Measurements from ENCODE around the gene FKBP1A. TPM values are rescaled to one million over a fixed set of nuclear protein-coding genes. Genes with fewer than 3 reads are reported as not detected.

Gene FKBP1A
- total RNA-seq, 1 experiment from 2014 or later, result 209 TPM

- intact Hi-C loops (cut with micrococcal nuclease), result no loop called here
- Mint-ChIP-seq H3K9me3 (ENCODE audit: unreplicated experiment) (peaks cover 15% of the 10 kb centered on the region), H3K36me3 (ENCODE audit: insufficient read depth, unreplicated experiment) (no peaks in the 10 kb centered on the region), H3K4me3 (ENCODE audit: unreplicated experiment) (no peak overlapping the region), H3K27ac (ENCODE audit: low read depth, unreplicated experiment) (no peak overlapping the region), H3K4me1 (ENCODE audit: insufficient read depth, unreplicated experiment) (peaks cover 17% of the 10 kb centered on the region), H3K27me3 (ENCODE audit: insufficient read depth, unreplicated experiment) (no peaks in the 10 kb centered on the region)
- TF ChIP-seq CTCF (IDR thresholded peaks at IDR 0.05; ENCODE audit: unreplicated experiment), result no peak
- CTCF ChIA-PET, result interaction anchor here (0.7 kb wide), 1 partner anchor 602 kb away, joined by 3 read pairs; no protein-coding TSS in a partner anchor
- no peak for DNase-seq (ENCODE audit: unreplicated experiment)
- POLR2A ChIA-PET, result interaction anchor here (0.6 to 1.1 kb wide), 2 partner anchors 9 to 11 kb away, joined by 3 read pairs; no protein-coding TSS in a partner anchor
- BruUV-seq (replicated peaks), result no TSS peak
Observed at GRCh38 chr20:1418350-1418749, 25.5 kb upstream of the FKBP1A start.

- H3K4me1 Mint-ChIP-seq (ENCODE audit: insufficient read depth, unreplicated experiment), result peaks cover 17% of the 10 kb centered on the region
- peaks cover 15% of the 10 kb centered on the region for H3K9me3 Mint-ChIP-seq (ENCODE audit: unreplicated experiment)
- CTCF ChIA-PET, result no interaction called here
- BruUV-seq (replicated peaks), result no TSS peak
- POLR2A ChIA-PET, result interaction anchor here (0.6 to 1.2 kb wide), 2 partner anchors 9 to 24 kb away, joined by 3 to 6 read pairs; partner anchors contain the start of gene FKBP1A
- no peak overlapping the region for H3K4me3 Mint-ChIP-seq (ENCODE audit: unreplicated experiment)
- no peaks in the 10 kb centered on the region for H3K36me3 Mint-ChIP-seq (ENCODE audit: insufficient read depth, unreplicated experiment)
- no peak for TF ChIP-seq CTCF (IDR thresholded peaks at IDR 0.05; ENCODE audit: unreplicated experiment)
- no peak for DNase-seq (ENCODE audit: unreplicated experiment)
- no peak overlapping the region for H3K27ac Mint-ChIP-seq (ENCODE audit: low read depth, unreplicated experiment)
- no peaks in the 10 kb centered on the region for H3K27me3 Mint-ChIP-seq (ENCODE audit: insufficient read depth, unreplicated experiment)
- intact Hi-C loops (cut with micrococcal nuclease), result no loop called here
Observed at GRCh38 chr20:1417790-1418189, 24.9 kb upstream of the FKBP1A start.

- ChIA-PET POLR2A (interaction anchor here (1.1 to 1.2 kb wide), 3 partner anchors 24 to 86 kb away, joined by 3 to 6 read pairs (median 3); partner anchors contain the start of gene FKBP1A), CTCF (interaction anchor here (1.0 kb wide), 1 partner anchor 20 kb away, joined by 5 read pairs; no protein-coding TSS in a partner anchor)
- intact Hi-C loops (cut with micrococcal nuclease), result no loop called here
- BruUV-seq (replicated peaks), result no TSS peak
- H3K9me3 Mint-ChIP-seq (ENCODE audit: unreplicated experiment), result peaks cover 13% of the 10 kb centered on the region
- no peak overlapping the region for H3K4me3 Mint-ChIP-seq (ENCODE audit: unreplicated experiment)
- DNase-seq (ENCODE audit: unreplicated experiment), result peak; percentile 51
- H3K4me1 Mint-ChIP-seq (ENCODE audit: insufficient read depth, unreplicated experiment), result peaks cover 17% of the 10 kb centered on the region
- H3K27ac Mint-ChIP-seq (ENCODE audit: low read depth, unreplicated experiment), result peak overlapping the region; percentile 32
- TF ChIP-seq CTCF (IDR thresholded peaks at IDR 0.05; ENCODE audit: unreplicated experiment), result no peak
- no peaks in the 10 kb centered on the region for H3K36me3 Mint-ChIP-seq (ENCODE audit: insufficient read depth, unreplicated experiment)
- no peaks in the 10 kb centered on the region for H3K27me3 Mint-ChIP-seq (ENCODE audit: insufficient read depth, unreplicated experiment)
Observed at GRCh38 chr20:1417273-1417672, 24.4 kb upstream of the FKBP1A start.

GRCh38 chr20:1415667-1416468 lies 23.0 kb upstream of the FKBP1A start:
- Mint-ChIP-seq H3K27ac (ENCODE audit: low read depth, unreplicated experiment) (peak overlapping the region; percentile 32), H3K4me3 (ENCODE audit: unreplicated experiment) (no peak overlapping the region), H3K27me3 (ENCODE audit: insufficient read depth, unreplicated experiment) (no peaks in the 10 kb centered on the region), H3K36me3 (ENCODE audit: insufficient read depth, unreplicated experiment) (no peaks in the 10 kb centered on the region), H3K9me3 (ENCODE audit: unreplicated experiment) (peaks cover 7% of the 10 kb centered on the region), H3K4me1 (ENCODE audit: insufficient read depth, unreplicated experiment) (peaks cover 17% of the 10 kb centered on the region)
- ChIA-PET POLR2A (interaction anchor here (0.6 to 2.0 kb wide), 6 partner anchors 11 to 1201 kb away, joined by 3 to 6 read pairs (median 4); partner anchors contain the start of gene FKBP1A), CTCF (no interaction called here)
- peak; percentile 97 for DNase-seq (ENCODE audit: unreplicated experiment)
- intact Hi-C loops (cut with micrococcal nuclease), result no loop called here
- BruUV-seq (replicated peaks), result no TSS peak
- TF ChIP-seq CTCF (IDR thresholded peaks at IDR 0.05; ENCODE audit: unreplicated experiment), result no peak

All from MCF 10A (cell line).